Left hindlimb (tissue), 1 donor: Measurements from ENCODE around the gene NCOA1.

Experiments used
- DNase-seq: peaks from one replicate; pipeline ENCODE4 v3.0.0-alpha.2; 2018

The NCOA1 gene

GRCh38 chr2:24809316-24810007, 318.4 kb downstream of the NCOA1 start:
- no peak for DNase-seq

GRCh38 chr2:24813691-24814137, 322.7 kb downstream of the NCOA1 start:
- DNase-seq, result no peak

GRCh38 chr2:24814516-24814915, 323.5 kb downstream of the NCOA1 start:
- no peak for DNase-seq

- DNase-seq, result no peak
Observed at GRCh38 chr2:24815171-24815570, 324.1 kb downstream of the NCOA1 start.

- DNase-seq, result no peak
Observed at GRCh38 chr2:24816404-24816803, 325.4 kb downstream of the NCOA1 start.

- no peak for DNase-seq
Observed at GRCh38 chr2:24816884-24817283, 325.8 kb downstream of the NCOA1 start.

- no peak for DNase-seq
Observed at GRCh38 chr2:24818721-24819167, 327.7 kb downstream of the NCOA1 start.

- DNase-seq, result no peak
Observed at GRCh38 chr2:24819442-24820174, 328.6 kb downstream of the NCOA1 start.

GRCh38 chr2:24820175-24820513, 329.1 kb downstream of the NCOA1 start:
- DNase-seq, result no peak
